ENCODE data around the gene FXYD3. TPM values are rescaled to one million over a fixed set of nuclear protein-coding genes. Genes with fewer than 3 reads are reported as not detected.

FXYD3 gene
- total and polyA plus RNA-seq, 2 of the 13 experiments (the other 11 are each of a cell fraction or from before 2014, with no cell fraction given): 4.9 TPM; not detected in 1

- TF ChIP-seq CSRNP1 (CRISPR knock-in tag; IDR thresholded peaks at IDR 0.05) (no peak; the same call in 1 of the 2 replicates), PBX2 (CRISPR knock-in tag; IDR thresholded peaks at IDR 0.05) (0 out of 2 replicates have a peak, but pooled peaks have one; percentile 14), MED13 (CRISPR knock-in tag; IDR thresholded peaks at IDR 0.05) (no peak), SMAD9 (CRISPR knock-in tag; IDR thresholded peaks at IDR 0.05) (no peak), U2AF1 (optimal IDR thresholded peaks at IDR 0.05; ENCODE audit: low read depth, low read length) (peak; percentile 53)
These were observed 8.1 kb upstream of the FXYD3 start (continued) for GRCh38 chr19:35107545-35107944.

GRCh38 chr19:35108730-35109129 lies 6.9 kb upstream of the FXYD3 start:
- Histone ChIP-seq H2AFZ (ENCODE audit: low read length) (no peak overlapping the region), H3K27ac (ENCODE audit: extremely low read length, insufficient read depth, low read length) (no peak overlapping the region), H3K27me3 (ENCODE audit: control insufficient read depth in 1 of 2, insufficient read depth in 2 of 2, low read length in 2 of 2) (no peaks in the 10 kb centered on the region), H3K4me2 (ENCODE audit: low read depth, low read length) (no peak overlapping the region), H3K36me3 (replicated peaks in 1 of 2; ENCODE audit: control insufficient read depth in 1 of 2, insufficient read depth in 2 of 2, low read length in 2 of 2) (no peaks in the 10 kb centered on the region), H3K79me2 (ENCODE audit: insufficient read depth, low read length) (no peaks in the 10 kb centered on the region), H3K9ac (ENCODE audit: insufficient read depth, low read depth, low read length) (no peak overlapping the region), H3K4me1 (ENCODE audit: insufficient read depth, low read length) (peaks cover 66% of the 10 kb centered on the region), H3K9me3 (ENCODE audit: low read length) (no peaks in the 10 kb centered on the region), H4K20me1 (ENCODE audit: insufficient read depth, low read length) (no peaks in the 10 kb centered on the region), H3K4me3 (replicated peaks in 1 of 3; ENCODE audit: insufficient read depth in 1 of 3, low read depth in 2 of 3, low read length in 3 of 3) (no peak overlapping the region)
- ChIA-PET POLR2A (no interaction called here), CTCF (ENCODE audit: low intra/inter-chr PET ratio, low total read pairs) (no interaction called here)
- BruUV-seq (replicated peaks): no TSS peak
- intact Hi-C loops (cut with micrococcal nuclease; ENCODE audit: unreplicated experiment): no loop called here
- TF ChIP-seq IRX3 (CRISPR knock-in tag; IDR thresholded peaks at IDR 0.05; ENCODE audit: borderline replicate concordance, low read depth): no peak
- no peak for TF ChIP-seq THAP11 (CRISPR knock-in tag; IDR thresholded peaks at IDR 0.05)
- TF ChIP-seq ZNF7 (CRISPR knock-in tag; IDR thresholded peaks at IDR 0.05): no peak
- TF ChIP-seq IKZF4 (CRISPR knock-in tag; IDR thresholded peaks at IDR 0.05; ENCODE audit: borderline replicate concordance, low read depth, not compliant biosample characterization): no peak
- no peak for TF ChIP-seq ATM (IDR thresholded peaks at IDR 0.05; ENCODE audit: borderline replicate concordance)
- TF ChIP-seq ZNF281 (CRISPR knock-in tag; IDR thresholded peaks at IDR 0.05; ENCODE audit: borderline replicate concordance): no peak
- in situ Hi-C loops (cut with HindIII; ENCODE audit: extremely low pct_ligation_motif_present, low pct_unique_long_range_greater_than_20kb): no loop called here
- ATAC-seq (no peak), FAIRE-seq (no peak), DNase-seq (ENCODE audit: low spot score) (no peak)
- 94% methylated on average over 11 of the region's 11 CpGs for WGBS (ENCODE audit: low lambda C conversion rate)
